NCI-H1048 (cell line): ENCODE results near the gene ADGRL1.
"Not testable (repeated sequence)": the region's sequence is repeated elsewhere in the genome, so short reads cannot be mapped to it uniquely, and the experiment has no call there.

Source experiments
- DNase-seq: peaks from one replicate; lab custom pipeline; 2025; lab: John Stamatoyannopoulos, UW

The ADGRL1 gene

GRCh38 chr19:14205452-14206287, at the start of gene ADGRL1:
ADGRL1 (minus strand) TSS chr19:14206169; CDS start chr19:14183602, 22,567 bp downstream.
- DNase-seq = not testable (repeated sequence)

- not testable (repeated sequence) for DNase-seq
These were observed 49.3 kb upstream of the ADGRL1 start for GRCh38 chr19:14255316-14255715.

- DNase-seq = not testable (repeated sequence)
These were observed 48.0 kb upstream of the ADGRL1 start for GRCh38 chr19:14253822-14254599.

- DNase-seq = not testable (repeated sequence)
These were observed 46.2 kb upstream of the ADGRL1 start for GRCh38 chr19:14252136-14252535.

- DNase-seq = no peak
These were observed 44.9 kb upstream of the ADGRL1 start for GRCh38 chr19:14250870-14251269.

GRCh38 chr19:14250315-14250714, 44.3 kb upstream of the ADGRL1 start:
- DNase-seq = not testable (repeated sequence)

- DNase-seq = not testable (repeated sequence)
These were observed 43.9 kb upstream of the ADGRL1 start for GRCh38 chr19:14249891-14250290.

- not testable (repeated sequence) for DNase-seq
These were observed 43.2 kb upstream of the ADGRL1 start for GRCh38 chr19:14249012-14249754.

GRCh38 chr19:14248578-14249011, 42.6 kb upstream of the ADGRL1 start:
- no peak for DNase-seq

GRCh38 chr19:14247548-14248471, 41.8 kb upstream of the ADGRL1 start:
- DNase-seq = not testable (repeated sequence)

GRCh38 chr19:14247205-14247547, 41.2 kb upstream of the ADGRL1 start:
- not testable (repeated sequence) for DNase-seq

GRCh38 chr19:14244393-14244792, 38.4 kb upstream of the ADGRL1 start:
- DNase-seq = not testable (repeated sequence)

- not testable (repeated sequence) for DNase-seq
These were observed 37.7 kb upstream of the ADGRL1 start for GRCh38 chr19:14243718-14244117.

- DNase-seq = no peak
These were observed 31.3 kb upstream of the ADGRL1 start for GRCh38 chr19:14237014-14237941.

GRCh38 chr19:14232945-14233344, 27.0 kb upstream of the ADGRL1 start:
- DNase-seq = not testable (repeated sequence)

- DNase-seq = not testable (repeated sequence)
These were observed 22.6 kb upstream of the ADGRL1 start for GRCh38 chr19:14228446-14229071.

GRCh38 chr19:14226498-14226897, 20.5 kb upstream of the ADGRL1 start:
- DNase-seq = not testable (repeated sequence)

GRCh38 chr19:14222886-14223285, 16.9 kb upstream of the ADGRL1 start:
- no peak for DNase-seq

GRCh38 chr19:14221345-14221744, 15.4 kb upstream of the ADGRL1 start:
- DNase-seq = not testable (repeated sequence)
